Activated naive CD4-positive, alpha-beta T cell treated with anti-CD3 and anti-CD28 coated beads, Interleukin-2, amount 10 ng/mL, durations not matched to agents 7 days and 5 days (primary cell): Measurements from ENCODE around the gene PGAM2.
"Not testable (repeated sequence)": the region's sequence is repeated elsewhere in the genome, so short reads cannot be mapped to it uniquely, and the experiment has no call there.

Experiments used
- CTCF ChIA-PET: fragments of 350-600 bp; sonication (Branson Sonifier 250); formaldehyde crosslinking; loops from one replicate; lab custom pipeline; 2021; ENCODE audit warnings: antibody characterized with exemption; lab: Charles Lee
- DNase-seq: peaks from one replicate; pipeline ENCODE4 v3.0.0-alpha.2; 2020
- H3K27ac Mint-ChIP-seq: one replicate; pipeline ENCODE4 v1.8.0; 2021; ENCODE audit warnings: mild to moderate bottlenecking, moderate library complexity, mixed read lengths
- H3K27me3 Mint-ChIP-seq: one replicate; pipeline ENCODE4 v1.8.0; 2021; ENCODE audit warnings: mild to moderate bottlenecking, mixed read lengths
- H3K36me3 Mint-ChIP-seq: one replicate; pipeline ENCODE4 v1.8.0; 2021; ENCODE audit warnings: mixed read lengths
- H3K4me1 Mint-ChIP-seq: one replicate; pipeline ENCODE4 v1.8.0; 2021; ENCODE audit warnings: mixed read lengths
- H3K4me3 Mint-ChIP-seq: one replicate; pipeline ENCODE4 v1.8.0; 2021; ENCODE audit warnings: mild to moderate bottlenecking, moderate library complexity, mixed read lengths
- H3K9me3 Mint-ChIP-seq: one replicate; pipeline ENCODE4 v1.8.0; 2021; ENCODE audit warnings: mixed read lengths

PGAM2 gene

DNA sequence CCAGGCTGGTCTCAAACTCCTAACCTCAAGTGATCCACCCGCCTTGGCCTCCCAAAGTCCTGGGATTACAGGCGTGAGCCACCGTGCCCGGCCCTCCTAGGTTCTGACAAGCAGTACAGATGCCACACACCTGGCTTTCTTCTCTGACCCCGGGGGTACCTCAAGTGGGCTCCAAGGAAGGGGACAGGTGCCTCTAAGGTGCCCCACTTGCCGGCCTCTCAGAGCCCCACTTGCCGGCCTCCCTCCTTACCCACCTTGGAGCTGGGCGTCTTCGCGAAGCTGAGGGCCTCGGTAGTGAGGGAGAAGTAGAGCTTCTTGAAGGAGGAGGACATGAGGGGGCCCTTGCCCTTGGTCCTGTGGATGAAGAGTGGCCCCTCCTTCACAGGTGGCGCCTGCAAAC, 26.8 kb downstream of the PGAM2 start:
- CTCF ChIA-PET, H3K27ac Mint-ChIP-seq, H3K4me3 Mint-ChIP-seq, H3K27me3 Mint-ChIP-seq, H3K9me3 Mint-ChIP-seq, H3K36me3 Mint-ChIP-seq, DNase-seq: not testable (repeated sequence)
- H3K4me1 Mint-ChIP-seq = peaks cover 20% of the 10 kb centered on the region

DNA sequence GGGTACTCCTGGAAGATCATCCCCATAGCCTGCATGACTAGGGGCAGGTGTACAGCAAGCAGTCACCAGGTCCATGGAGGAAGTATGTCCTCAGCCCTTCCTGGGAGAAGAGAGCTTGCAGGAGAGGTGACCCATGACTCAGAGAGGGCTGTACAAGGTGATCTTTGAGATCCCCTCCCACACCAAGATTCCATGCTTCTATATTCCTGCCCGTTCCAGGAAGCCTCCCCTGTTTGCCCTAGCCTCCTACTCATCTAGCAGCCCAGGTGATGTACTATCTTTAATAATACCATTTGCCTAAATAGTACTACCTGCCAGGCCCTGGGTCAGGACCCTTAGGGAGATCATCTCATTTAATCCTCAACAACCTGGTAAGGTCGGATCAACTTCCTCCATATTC, 27.4 kb downstream of the PGAM2 start:
- H3K9me3 Mint-ChIP-seq, DNase-seq, H3K36me3 Mint-ChIP-seq, H3K4me3 Mint-ChIP-seq, CTCF ChIA-PET, H3K27ac Mint-ChIP-seq, H3K27me3 Mint-ChIP-seq: not testable (repeated sequence)
- H3K4me1 Mint-ChIP-seq = peaks cover 19% of the 10 kb centered on the region

DNA sequence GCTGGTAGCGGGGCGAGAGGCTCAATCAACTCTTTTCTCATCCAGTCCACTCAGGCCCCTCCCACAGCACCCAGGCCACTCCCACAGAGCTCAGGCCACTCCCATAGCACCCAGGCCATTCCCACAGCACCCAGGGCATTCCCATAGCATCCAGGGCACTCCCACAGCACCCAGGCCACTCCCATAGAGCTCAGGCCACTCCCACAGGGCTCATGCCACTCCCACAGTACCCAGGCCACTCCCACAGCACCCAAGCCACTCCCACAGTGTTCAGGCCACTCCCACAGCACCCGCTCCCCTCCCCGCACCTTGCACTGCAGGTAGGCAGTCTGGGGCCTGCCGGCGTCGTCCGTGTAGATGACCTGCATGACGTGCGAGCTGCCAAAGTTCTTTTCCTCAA, 29.0 kb downstream of the PGAM2 start:
- H3K36me3 Mint-ChIP-seq, CTCF ChIA-PET, H3K4me3 Mint-ChIP-seq, H3K27ac Mint-ChIP-seq, H3K9me3 Mint-ChIP-seq, H3K27me3 Mint-ChIP-seq: not testable (repeated sequence)
- peaks cover 14% of the 10 kb centered on the region for H3K4me1 Mint-ChIP-seq
- DNase-seq = peak; percentile 50

DNA sequence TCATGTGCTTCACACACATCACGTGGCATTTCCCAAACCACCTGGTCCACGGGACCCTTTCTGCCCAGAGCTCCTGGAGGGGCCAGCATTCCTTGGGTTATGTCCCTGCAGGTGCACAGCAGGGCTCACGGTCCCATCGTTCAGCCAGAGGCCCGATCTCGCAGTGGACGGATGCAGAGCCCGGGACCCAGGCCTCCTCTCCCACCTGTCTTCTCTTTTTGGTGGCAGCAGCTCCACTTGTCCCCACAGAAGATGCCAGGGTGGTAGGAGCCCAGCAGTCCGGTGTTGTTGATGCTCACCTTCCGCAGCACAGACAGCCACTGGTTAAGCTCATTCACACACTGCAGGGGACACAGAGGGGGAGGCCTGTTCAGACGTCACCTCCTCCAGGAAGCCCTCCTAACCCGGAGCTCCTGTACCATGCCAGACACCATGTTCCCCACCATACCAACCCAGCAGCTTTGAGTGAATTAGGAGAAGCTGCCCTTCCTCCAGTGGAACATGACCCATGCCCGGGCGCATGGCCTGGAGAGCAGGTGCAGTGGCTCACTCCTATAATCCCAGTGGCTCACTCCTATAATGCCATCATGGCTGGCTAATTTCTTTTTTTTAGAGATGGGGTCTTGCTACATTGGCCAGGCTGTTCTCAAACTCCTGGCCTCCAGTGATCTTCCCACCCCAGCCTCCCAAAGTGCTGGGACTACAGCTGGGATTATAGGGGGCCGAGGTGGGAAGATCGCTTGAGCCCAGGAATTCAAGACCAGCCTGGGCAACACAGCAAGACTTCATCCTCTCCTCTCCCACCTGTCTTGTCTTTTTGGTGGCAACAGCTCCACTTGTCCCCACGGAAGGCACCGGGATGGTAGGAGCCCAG, 31.2 kb downstream of the PGAM2 start:
- H3K27ac Mint-ChIP-seq, CTCF ChIA-PET, H3K9me3 Mint-ChIP-seq, H3K4me3 Mint-ChIP-seq, H3K4me1 Mint-ChIP-seq, H3K27me3 Mint-ChIP-seq, H3K36me3 Mint-ChIP-seq, DNase-seq: not testable (repeated sequence)

DNA sequence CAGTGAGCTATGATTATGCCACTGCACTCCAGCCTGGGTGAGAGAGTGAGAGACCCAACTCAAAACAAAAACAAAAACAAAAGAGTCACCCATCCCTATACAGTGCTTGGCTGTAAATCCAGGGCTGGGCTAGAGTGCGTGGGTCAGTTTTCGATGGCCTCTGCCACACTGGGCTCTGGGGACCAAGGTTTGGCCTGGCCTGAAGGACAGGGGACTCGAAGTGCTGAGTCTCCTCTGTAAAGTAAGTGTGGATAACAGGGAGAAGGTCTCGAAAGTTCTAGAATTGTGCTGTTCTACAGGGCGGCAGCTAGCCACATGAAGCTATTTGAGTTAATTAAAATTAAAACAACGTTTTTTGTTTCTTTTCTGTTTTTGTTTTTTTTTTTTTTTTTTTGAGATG, 33.3 kb downstream of the PGAM2 start:
- H3K4me1 Mint-ChIP-seq, DNase-seq, H3K27me3 Mint-ChIP-seq, H3K36me3 Mint-ChIP-seq, H3K4me3 Mint-ChIP-seq, H3K9me3 Mint-ChIP-seq, H3K27ac Mint-ChIP-seq, CTCF ChIA-PET: not testable (repeated sequence)

DNA sequence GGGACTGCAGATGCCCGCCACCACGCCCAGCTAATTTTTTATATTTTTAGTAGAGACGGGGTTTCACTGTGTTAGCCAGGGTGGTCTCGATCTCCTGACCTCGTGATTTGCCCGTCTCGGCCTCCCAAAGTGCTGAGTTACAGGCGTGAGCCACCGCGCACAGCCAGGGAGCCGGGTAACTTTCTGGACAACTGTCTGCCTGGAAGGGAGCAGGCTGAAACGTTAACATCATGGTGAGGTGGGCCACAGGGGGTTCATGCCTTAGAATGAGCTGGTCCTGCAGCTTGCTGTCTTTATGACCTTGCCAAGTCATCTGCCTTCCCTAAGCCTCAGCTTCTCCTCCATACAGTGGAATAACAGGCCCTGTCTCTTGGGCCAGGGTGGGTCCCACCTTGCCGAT, 34.0 kb downstream of the PGAM2 start:
- CTCF ChIA-PET, H3K27me3 Mint-ChIP-seq, H3K36me3 Mint-ChIP-seq, H3K4me3 Mint-ChIP-seq, H3K27ac Mint-ChIP-seq, H3K9me3 Mint-ChIP-seq, DNase-seq, H3K4me1 Mint-ChIP-seq: not testable (repeated sequence)

DNA sequence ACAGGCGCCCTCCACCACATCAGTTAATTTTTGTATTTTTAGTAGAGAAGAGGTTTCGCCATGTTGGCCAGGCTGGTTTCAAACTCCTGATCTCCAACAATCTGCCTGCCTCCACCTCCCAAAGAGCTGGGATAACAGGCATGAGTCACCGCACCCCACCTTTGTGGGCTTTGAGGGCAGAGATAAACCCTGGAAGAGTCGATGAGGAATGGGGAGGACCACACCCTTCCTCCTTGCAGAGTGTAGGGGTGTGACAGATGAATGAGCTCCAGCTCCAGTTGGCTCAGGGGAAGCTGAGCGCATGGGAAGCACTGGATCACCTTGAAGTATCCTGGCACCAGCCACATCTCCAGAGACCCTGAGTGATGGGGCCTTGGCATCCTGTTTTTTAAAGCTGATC, 35.3 kb downstream of the PGAM2 start:
- H3K4me1 Mint-ChIP-seq, CTCF ChIA-PET, H3K27me3 Mint-ChIP-seq, H3K9me3 Mint-ChIP-seq, H3K27ac Mint-ChIP-seq, DNase-seq, H3K36me3 Mint-ChIP-seq, H3K4me3 Mint-ChIP-seq: not testable (repeated sequence)

DNA sequence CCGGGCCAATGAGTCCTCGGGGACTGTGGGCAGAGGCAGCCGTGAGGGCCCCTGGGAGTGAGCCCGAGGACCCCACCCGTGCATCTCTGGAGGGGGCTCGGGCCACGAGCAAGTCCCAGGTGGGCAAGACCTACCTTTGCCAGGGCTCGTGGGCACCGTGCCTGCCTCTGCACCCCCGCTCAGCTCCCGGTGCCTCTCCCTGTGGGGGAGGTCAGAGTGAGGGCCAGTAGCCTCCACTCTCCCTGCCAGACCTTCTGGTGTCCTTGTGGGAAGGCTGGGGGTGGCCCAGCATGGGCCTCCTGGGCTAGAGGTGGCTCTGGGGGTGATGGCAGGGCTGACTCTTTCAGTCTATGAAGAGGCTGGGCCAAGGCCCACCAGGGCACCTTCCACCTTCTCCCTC, 35.9 kb downstream of the PGAM2 start:
- H3K4me3 Mint-ChIP-seq, H3K9me3 Mint-ChIP-seq, H3K27me3 Mint-ChIP-seq, DNase-seq, H3K4me1 Mint-ChIP-seq, CTCF ChIA-PET, H3K27ac Mint-ChIP-seq, H3K36me3 Mint-ChIP-seq: not testable (repeated sequence)

DNA sequence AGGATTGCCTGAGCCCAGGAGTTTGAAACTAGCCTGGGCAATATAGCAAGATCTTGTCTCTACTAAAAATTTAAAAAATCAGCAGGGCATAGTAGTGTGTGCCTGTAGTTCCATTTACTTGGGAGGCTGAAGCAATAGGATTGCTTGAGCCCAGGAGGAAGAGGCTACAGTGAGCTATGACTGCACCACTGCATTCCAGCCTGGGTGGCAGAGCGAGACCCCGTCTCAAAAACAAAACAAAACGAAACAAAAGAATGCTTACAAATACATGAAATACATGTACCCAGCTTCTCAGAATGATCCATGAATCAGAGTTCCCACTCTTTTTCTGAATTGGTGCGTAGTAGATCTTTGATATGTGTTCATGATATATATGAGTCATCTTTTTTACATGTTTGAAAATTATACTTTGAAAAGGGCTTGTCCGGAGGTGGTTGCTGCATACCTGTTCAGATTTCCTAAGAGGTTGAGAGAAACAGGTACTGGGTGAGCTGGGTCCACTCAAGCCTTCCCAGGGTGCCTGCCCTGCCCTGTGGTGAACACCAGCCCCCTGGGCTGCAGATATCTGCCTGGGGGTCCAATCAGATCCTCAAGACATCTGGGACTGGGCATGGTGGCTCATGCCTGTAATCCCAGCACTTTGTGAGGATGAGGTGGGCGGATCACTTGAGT, 42.4 kb downstream of the PGAM2 start:
- not testable (repeated sequence) for H3K27ac Mint-ChIP-seq

DNA sequence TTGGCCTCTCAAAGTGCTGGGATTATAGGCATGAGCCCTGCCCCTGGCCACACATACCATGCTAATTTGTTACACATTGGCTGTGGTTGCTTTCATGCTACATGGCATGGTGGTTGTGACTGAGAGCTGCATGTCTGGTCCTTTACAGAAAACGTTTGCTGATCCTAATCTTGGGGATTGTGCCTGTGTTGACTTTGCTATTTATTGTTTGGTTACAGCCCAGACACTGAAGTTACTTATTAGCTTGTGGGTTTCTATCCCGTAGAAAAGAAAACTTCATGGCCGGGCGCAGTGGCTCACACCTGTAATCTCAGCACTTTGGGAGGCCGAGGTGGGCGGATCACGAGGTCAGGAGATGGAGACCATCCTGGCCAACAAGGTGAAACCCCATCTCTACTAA, 43.3 kb downstream of the PGAM2 start:
- H3K27me3 Mint-ChIP-seq, H3K4me3 Mint-ChIP-seq, DNase-seq, H3K9me3 Mint-ChIP-seq, H3K27ac Mint-ChIP-seq, CTCF ChIA-PET, H3K36me3 Mint-ChIP-seq: not testable (repeated sequence)
- peaks cover 21% of the 10 kb centered on the region for H3K4me1 Mint-ChIP-seq

More for the DNA sequence above, 42.4 kb downstream of the PGAM2 start:
- H3K27me3 Mint-ChIP-seq, CTCF ChIA-PET, DNase-seq, H3K4me3 Mint-ChIP-seq, H3K9me3 Mint-ChIP-seq, H3K36me3 Mint-ChIP-seq: not testable (repeated sequence)
- H3K4me1 Mint-ChIP-seq = peaks cover 18% of the 10 kb centered on the region

DNA sequence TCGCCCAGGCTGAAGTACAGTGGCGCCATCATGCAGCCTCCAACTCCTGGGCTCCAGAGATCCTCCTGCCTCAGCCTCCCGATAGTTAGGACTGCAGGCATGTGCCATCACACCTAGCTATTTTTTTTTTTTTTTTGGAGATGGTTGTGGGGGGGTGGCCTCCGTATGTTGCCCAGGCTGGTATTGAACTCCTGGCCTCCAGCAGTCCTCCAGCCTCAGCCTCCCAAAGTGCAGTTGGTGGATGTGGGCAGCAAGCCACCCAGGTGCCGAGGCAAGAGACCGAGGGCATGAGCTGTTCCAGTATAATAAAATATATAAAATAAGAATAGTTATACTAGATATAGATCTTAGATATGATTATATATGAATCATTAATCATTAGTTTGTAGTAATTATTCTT, 45.5 kb downstream of the PGAM2 start:
- peaks cover 23% of the 10 kb centered on the region for H3K4me1 Mint-ChIP-seq
- H3K27ac Mint-ChIP-seq, H3K9me3 Mint-ChIP-seq, H3K27me3 Mint-ChIP-seq, DNase-seq, H3K36me3 Mint-ChIP-seq, H3K4me3 Mint-ChIP-seq: not testable (repeated sequence)
- CTCF ChIA-PET = interaction anchor here (1.0 to 2.0 kb wide), 4 partner anchors 26 to 545 kb away, joined by 3 to 7 read pairs (median 4); no protein-coding TSS in a partner anchor

DNA sequence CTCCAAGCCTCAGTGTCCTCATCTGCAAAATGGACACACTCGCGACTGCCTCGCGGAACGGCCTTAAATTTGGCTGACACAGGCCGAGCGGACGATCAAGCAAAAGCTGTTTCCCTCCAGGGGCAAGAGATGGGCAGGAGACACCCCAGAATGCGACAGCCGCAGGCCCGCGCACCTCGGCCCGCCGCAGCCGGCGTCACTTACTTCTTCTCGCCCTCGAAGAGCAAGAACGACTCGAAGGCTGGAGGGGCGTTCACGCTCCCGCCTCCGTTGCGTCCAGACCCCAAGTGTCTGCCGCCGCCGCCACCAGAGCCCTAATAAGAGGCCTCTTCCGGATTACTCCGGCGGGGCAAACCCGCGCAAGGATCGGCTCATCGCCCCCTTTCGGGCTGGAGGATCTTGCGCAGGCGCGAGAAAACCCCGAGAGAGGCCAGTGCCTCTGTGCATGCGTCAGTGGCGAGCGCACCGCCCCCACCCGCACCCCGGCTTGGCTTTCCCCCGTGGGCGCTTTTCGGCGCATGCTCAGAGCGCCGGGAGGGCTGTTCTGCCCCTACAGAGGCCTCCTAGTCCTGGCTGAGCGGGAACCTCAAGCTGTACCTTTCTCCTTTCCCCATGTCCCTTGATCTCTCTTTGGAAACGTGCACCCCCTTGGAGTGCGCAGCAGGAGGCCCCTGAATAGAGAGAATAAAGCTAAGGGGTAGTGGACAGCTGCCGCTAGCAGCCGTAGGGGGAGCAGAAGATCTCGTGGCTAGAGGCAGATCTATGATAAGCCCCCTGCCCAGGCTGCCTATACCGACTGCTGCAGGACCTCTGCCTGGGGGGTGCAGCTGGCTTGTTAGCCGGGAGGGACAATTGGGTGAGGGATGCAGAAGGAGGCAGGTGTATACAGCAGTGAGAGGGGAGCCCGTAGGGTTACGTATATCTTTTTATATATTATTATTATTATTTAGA, 46.2 kb downstream of the PGAM2 start:
- Mint-ChIP-seq H3K4me1 (peaks cover 23% of the 10 kb centered on the region), H3K4me3 (peak overlapping the region; percentile 89), H3K27ac (peak overlapping the region; percentile 88)
- DNase-seq = peak; percentile 99
- H3K27me3 Mint-ChIP-seq, H3K36me3 Mint-ChIP-seq, H3K9me3 Mint-ChIP-seq: not testable (repeated sequence)
- CTCF ChIA-PET = interaction anchor here (1.0 to 2.0 kb wide), 4 partner anchors 27 to 546 kb away, joined by 3 to 7 read pairs (median 4); no protein-coding TSS in a partner anchor

DNA sequence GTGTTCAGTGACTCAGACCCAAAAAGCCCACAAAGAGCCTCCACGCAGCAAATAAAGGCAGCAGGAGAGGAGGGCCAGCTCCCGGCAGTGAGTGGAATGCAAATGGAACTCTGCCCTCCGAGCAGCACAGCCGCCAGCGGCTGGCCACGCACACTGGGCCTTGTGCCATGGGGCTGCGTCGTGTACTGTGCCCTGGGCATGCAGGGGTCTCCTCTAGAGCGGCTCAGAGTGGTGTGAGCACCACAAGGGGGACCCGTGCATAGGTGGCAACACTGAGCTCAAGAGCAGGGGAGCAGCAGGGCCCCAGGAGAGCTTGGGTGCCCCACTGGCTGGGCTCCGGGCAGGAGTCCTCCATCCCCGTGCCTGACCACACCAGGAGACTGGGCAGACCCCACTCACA, 50.3 kb downstream of the PGAM2 start:
- H3K9me3 Mint-ChIP-seq, H3K4me3 Mint-ChIP-seq, H3K27ac Mint-ChIP-seq, DNase-seq, H3K36me3 Mint-ChIP-seq, H3K27me3 Mint-ChIP-seq, CTCF ChIA-PET: not testable (repeated sequence)
- peaks cover 13% of the 10 kb centered on the region for H3K4me1 Mint-ChIP-seq
